Loucy (cell line): Measurements from ENCODE around the gene OPHN1.

ENCODE experiments used
- EZH2phosphoT487 ChIP-seq: fragments of 200-600 bp; IDR thresholded peaks from 2 replicates; pipeline ENCODE4 v1.6.1; 2018; ENCODE audit warnings: antibody characterized with exemption, mild to moderate bottlenecking, moderate library complexity, borderline replicate concordance
- TF ChIP-seq, protein P1 (sequence below): fragments of 200-600 bp; sonication (generic); conservative IDR thresholded peaks from 2 replicates; pipeline ENCODE4 v1.5.1; 2014; ENCODE audit warnings: mild to moderate bottlenecking, antibody characterized with exemption, low read length

- TF ChIP-seq, protein P1, sequence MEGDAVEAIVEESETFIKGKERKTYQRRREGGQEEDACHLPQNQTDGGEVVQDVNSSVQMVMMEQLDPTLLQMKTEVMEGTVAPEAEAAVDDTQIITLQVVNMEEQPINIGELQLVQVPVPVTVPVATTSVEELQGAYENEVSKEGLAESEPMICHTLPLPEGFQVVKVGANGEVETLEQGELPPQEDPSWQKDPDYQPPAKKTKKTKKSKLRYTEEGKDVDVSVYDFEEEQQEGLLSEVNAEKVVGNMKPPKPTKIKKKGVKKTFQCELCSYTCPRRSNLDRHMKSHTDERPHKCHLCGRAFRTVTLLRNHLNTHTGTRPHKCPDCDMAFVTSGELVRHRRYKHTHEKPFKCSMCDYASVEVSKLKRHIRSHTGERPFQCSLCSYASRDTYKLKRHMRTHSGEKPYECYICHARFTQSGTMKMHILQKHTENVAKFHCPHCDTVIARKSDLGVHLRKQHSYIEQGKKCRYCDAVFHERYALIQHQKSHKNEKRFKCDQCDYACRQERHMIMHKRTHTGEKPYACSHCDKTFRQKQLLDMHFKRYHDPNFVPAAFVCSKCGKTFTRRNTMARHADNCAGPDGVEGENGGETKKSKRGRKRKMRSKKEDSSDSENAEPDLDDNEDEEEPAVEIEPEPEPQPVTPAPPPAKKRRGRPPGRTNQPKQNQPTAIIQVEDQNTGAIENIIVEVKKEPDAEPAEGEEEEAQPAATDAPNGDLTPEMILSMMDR = no peak
- TF ChIP-seq EZH2phosphoT487 = no peak
Measured at GRCh38 chrX:67998540-67998939, 434.8 kb downstream of the OPHN1 start.
